Measurements from ENCODE around the gene GSTM2.
A peak's percentile ranks its signal among the peaks of the same experiment; 100 is the strongest.
"Not testable (repeated sequence)": the region's sequence is repeated elsewhere in the genome, so short reads cannot be mapped to it uniquely, and the experiment has no call there.

The GSTM2 gene

GRCh38 chr1:109649491-109649914 lies 18.4 kb upstream of the GSTM2 start:
- DNase-seq (no peak), ATAC-seq (replicated peaks) (no peak)
- H3K9me3 Mint-ChIP-seq: no peaks in the 10 kb centered on the region
- H3K27me3 Mint-ChIP-seq: peaks cover 6 to 50% of the 10 kb centered on the region in 2 donors
- no peaks in the 10 kb centered on the region for H3K36me3 Mint-ChIP-seq (ENCODE audit: insufficient read depth)
- no peak overlapping the region for H3K27ac Mint-ChIP-seq
- no peaks in the 10 kb centered on the region for H3K4me1 Mint-ChIP-seq (ENCODE audit: low read depth in 2 of 2)
- no peak overlapping the region for H3K4me3 Mint-ChIP-seq

GRCh38 chr1:109650609-109651008 lies 17.2 kb upstream of the GSTM2 start:
- H3K4me3 Mint-ChIP-seq: no peak overlapping the region
- ATAC-seq (replicated peaks) (no peak), DNase-seq (no peak)
- no peak overlapping the region for H3K27ac Mint-ChIP-seq
- H3K4me1 Mint-ChIP-seq (ENCODE audit: low read depth in 2 of 2): peaks cover 0 to 8% of the 10 kb centered on the region in 2 donors
- peaks cover 3% of the 10 kb centered on the region for H3K36me3 Mint-ChIP-seq (ENCODE audit: insufficient read depth)
- no peaks in the 10 kb centered on the region for H3K9me3 Mint-ChIP-seq
- H3K27me3 Mint-ChIP-seq: peaks cover 10 to 44% of the 10 kb centered on the region in 2 donors

- no peaks in the 10 kb centered on the region for H3K9me3 Mint-ChIP-seq
- no peak for DNase-seq
- peaks cover 3% of the 10 kb centered on the region for H3K36me3 Mint-ChIP-seq (ENCODE audit: insufficient read depth)
- peaks cover 10 to 44% of the 10 kb centered on the region in 2 donors for H3K27me3 Mint-ChIP-seq
- peaks cover 4 to 17% of the 10 kb centered on the region in 2 donors for H3K4me1 Mint-ChIP-seq (ENCODE audit: low read depth in 2 of 2)
- no peak overlapping the region for H3K4me3 Mint-ChIP-seq
- no peak for ATAC-seq (replicated peaks)
- H3K27ac Mint-ChIP-seq: no peak overlapping the region
These were observed 15.5 kb upstream of the GSTM2 start for GRCh38 chr1:109652402-109652801.

- H3K36me3 Mint-ChIP-seq (ENCODE audit: insufficient read depth): peaks cover 3% of the 10 kb centered on the region
- no peak overlapping the region for H3K4me3 Mint-ChIP-seq
- H3K27me3 Mint-ChIP-seq: peaks cover 10 to 38% of the 10 kb centered on the region in 2 donors
- peaks cover 4 to 20% of the 10 kb centered on the region in 2 donors for H3K4me1 Mint-ChIP-seq (ENCODE audit: low read depth in 2 of 2)
- DNase-seq (no peak), ATAC-seq (replicated peaks) (no peak)
- H3K27ac Mint-ChIP-seq: no peak overlapping the region
- H3K9me3 Mint-ChIP-seq: no peaks in the 10 kb centered on the region
These were observed 14.6 kb upstream of the GSTM2 start for GRCh38 chr1:109653306-109653705.

- H3K9me3 Mint-ChIP-seq: no peaks in the 10 kb centered on the region
- peaks cover 4 to 22% of the 10 kb centered on the region in 2 donors for H3K4me1 Mint-ChIP-seq (ENCODE audit: low read depth in 2 of 2)
- DNase-seq: no peak
- no peak for ATAC-seq (replicated peaks)
- peaks cover 6% of the 10 kb centered on the region for H3K36me3 Mint-ChIP-seq (ENCODE audit: insufficient read depth)
- H3K27me3 Mint-ChIP-seq: peaks cover 10 to 28% of the 10 kb centered on the region in 2 donors
- peak overlapping the region in 1 of 2 donors; percentile 39 for H3K27ac Mint-ChIP-seq
- peak overlapping the region in 1 of 2 donors; percentile 5 for H3K4me3 Mint-ChIP-seq
These were observed 13.3 kb upstream of the GSTM2 start for GRCh38 chr1:109654519-109654918.

- peaks cover 10 to 20% of the 10 kb centered on the region in 2 donors for H3K27me3 Mint-ChIP-seq
- H3K27ac Mint-ChIP-seq: peak within 1 kb of the TSS; percentile 58 to 84
- ATAC-seq (replicated peaks) (peak; percentile 88), DNase-seq (peak; percentile 32 to 38 (median 35))
- peaks cover 4 to 22% of the 10 kb centered on the region in 2 donors for H3K4me1 Mint-ChIP-seq (ENCODE audit: low read depth in 2 of 2)
- peaks cover 6% of the 10 kb centered on the region for H3K36me3 Mint-ChIP-seq (ENCODE audit: insufficient read depth)
- peak within 1 kb of the TSS; percentile 91 for H3K4me3 Mint-ChIP-seq
- no peaks in the 10 kb centered on the region for H3K9me3 Mint-ChIP-seq
These were observed 12.0 kb upstream of the GSTM2 start, which contains the start of gene GSTM4 for GRCh38 chr1:109655615-109656519. Gene GSTM4 (plus strand): TSS chr1:109656099. CDS start chr1:109656390, 291 bp downstream.

- DNase-seq (no peak), ATAC-seq (replicated peaks) (no peak)
- H3K27ac Mint-ChIP-seq: peak overlapping the region in 1 of 2 donors; percentile 76
- H3K9me3 Mint-ChIP-seq: no peaks in the 10 kb centered on the region
- peaks cover 4 to 22% of the 10 kb centered on the region in 2 donors for H3K4me1 Mint-ChIP-seq (ENCODE audit: low read depth in 2 of 2)
- H3K27me3 Mint-ChIP-seq: peaks cover 4 to 5% of the 10 kb centered on the region in 2 donors
- H3K4me3 Mint-ChIP-seq: peak overlapping the region; percentile 91
- H3K36me3 Mint-ChIP-seq (ENCODE audit: insufficient read depth): peaks cover 6% of the 10 kb centered on the region
These were observed 10.5 kb upstream of the GSTM2 start for GRCh38 chr1:109657395-109657794.

- Mint-ChIP-seq H3K4me1 (ENCODE audit: low read depth in 2 of 2) (peaks cover 4 to 22% of the 10 kb centered on the region in 2 donors), H3K27me3 (peaks cover 4 to 5% of the 10 kb centered on the region in 2 donors), H3K4me3 (no peak overlapping the region), H3K36me3 (ENCODE audit: insufficient read depth) (peaks cover 6% of the 10 kb centered on the region), H3K27ac (peak overlapping the region; percentile 39 to 76), H3K9me3 (no peaks in the 10 kb centered on the region)
- no peak for DNase-seq
- ATAC-seq (replicated peaks): no peak
These were observed 9.9 kb upstream of the GSTM2 start for GRCh38 chr1:109657970-109658369.

GRCh38 chr1:109658533-109659042 lies 9.3 kb upstream of the GSTM2 start:
- Mint-ChIP-seq H3K36me3 (ENCODE audit: insufficient read depth) (peaks cover 6% of the 10 kb centered on the region), H3K27ac (peak overlapping the region in 1 of 2 donors; percentile 39), H3K9me3 (no peaks in the 10 kb centered on the region), H3K4me1 (ENCODE audit: low read depth in 2 of 2) (peaks cover 4 to 22% of the 10 kb centered on the region in 2 donors), H3K4me3 (no peak overlapping the region), H3K27me3 (peaks cover 0 to 4% of the 10 kb centered on the region in 2 donors)
- ATAC-seq (replicated peaks) (no peak), DNase-seq (no peak)

GRCh38 chr1:109659145-109659544 lies 8.7 kb upstream of the GSTM2 start:
- no peak for ATAC-seq (replicated peaks)
- H3K27ac Mint-ChIP-seq: no peak overlapping the region

GRCh38 chr1:109659997-109660690 lies 7.7 kb upstream of the GSTM2 start:
- H3K9me3 Mint-ChIP-seq: no peaks in the 10 kb centered on the region
- H3K36me3 Mint-ChIP-seq (ENCODE audit: insufficient read depth): peaks cover 4% of the 10 kb centered on the region
- peak overlapping the region in 1 of 2 donors; percentile 24 for H3K27ac Mint-ChIP-seq
- peaks cover 4 to 19% of the 10 kb centered on the region in 2 donors for H3K4me1 Mint-ChIP-seq (ENCODE audit: low read depth in 2 of 2)
- DNase-seq: no peak
- H3K4me3 Mint-ChIP-seq: no peak overlapping the region
- ATAC-seq (replicated peaks): no peak
- H3K27me3 Mint-ChIP-seq: no peaks in the 10 kb centered on the region

More at GRCh38 chr1:109659145-109659544, 8.7 kb upstream of the GSTM2 start:
- no peaks in the 10 kb centered on the region for H3K9me3 Mint-ChIP-seq
- no peak overlapping the region for H3K4me3 Mint-ChIP-seq
- peaks cover 0 to 4% of the 10 kb centered on the region in 2 donors for H3K27me3 Mint-ChIP-seq
- DNase-seq: no peak
- peaks cover 6% of the 10 kb centered on the region for H3K36me3 Mint-ChIP-seq (ENCODE audit: insufficient read depth)
- peaks cover 4 to 22% of the 10 kb centered on the region in 2 donors for H3K4me1 Mint-ChIP-seq (ENCODE audit: low read depth in 2 of 2)

- ATAC-seq (replicated peaks); DNase-seq; H3K27ac Mint-ChIP-seq; H3K36me3 Mint-ChIP-seq (ENCODE audit: insufficient read depth); H3K27me3 Mint-ChIP-seq; H3K9me3 Mint-ChIP-seq; H3K4me3 Mint-ChIP-seq: not testable (repeated sequence)
- H3K4me1 Mint-ChIP-seq (ENCODE audit: low read depth in 2 of 2): peaks cover 4 to 14% of the 10 kb centered on the region in 2 donors
These were observed 7.2 kb upstream of the GSTM2 start for GRCh38 chr1:109660691-109661026.

GRCh38 chr1:109661391-109661790 lies 6.5 kb upstream of the GSTM2 start:
- Mint-ChIP-seq H3K9me3 (no peaks in the 10 kb centered on the region), H3K36me3 (ENCODE audit: insufficient read depth) (peaks cover 2% of the 10 kb centered on the region), H3K4me3 (no peak overlapping the region), H3K27ac (peak overlapping the region in 1 of 2 donors; percentile 18), H3K27me3 (no peaks in the 10 kb centered on the region), H3K4me1 (ENCODE audit: low read depth in 2 of 2) (peaks cover 0 to 7% of the 10 kb centered on the region in 2 donors)
- DNase-seq (no peak), ATAC-seq (replicated peaks) (no peak)
